ENCODE measurements around the gene GHR.
A peak's percentile ranks its signal among the peaks of the same experiment; 100 is the strongest.

The GHR gene

DNA sequence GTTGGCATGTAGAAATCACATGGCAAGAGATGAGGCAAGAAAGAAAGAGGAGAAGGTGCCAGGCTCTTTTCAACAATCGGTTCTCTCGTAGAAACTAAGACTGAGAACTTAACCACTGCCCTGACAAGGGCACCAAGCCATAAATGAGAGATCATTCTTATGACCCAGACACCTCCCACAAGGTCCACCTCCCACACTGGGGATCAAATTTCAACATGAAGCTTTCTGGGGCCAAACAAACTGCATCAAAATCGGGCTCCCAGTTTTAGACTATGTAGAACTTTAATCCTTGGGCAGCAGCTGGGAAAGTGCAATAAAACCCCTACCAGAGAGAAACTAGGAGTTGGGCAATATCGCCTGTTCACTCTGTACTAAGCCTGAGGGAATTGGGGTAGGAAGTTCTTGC lies 183.2 kb downstream of the GHR start:
- Histone ChIP-seq H3K4me1 (ENCODE audit: control insufficient read depth in 2 of 2, insufficient read depth in 2 of 2, low read length in 2 of 2) (no peaks in the 10 kb centered on the region), H3K9ac (ENCODE audit: low read depth in 1 of 2, low read length in 2 of 2) (no peak overlapping the region), H3K27me3 (ENCODE audit: control insufficient read depth in 2 of 2, insufficient read depth in 2 of 2, low read length in 2 of 2) (no peaks in the 10 kb centered on the region), H3K4me3 (ENCODE audit: low read length in 2 of 2) (no peak overlapping the region), H3K9me3 (ENCODE audit: control insufficient read depth in 2 of 2, low read length in 2 of 2) (no peaks in the 10 kb centered on the region), H3K27ac (ENCODE audit: low read depth in 2 of 2, low read length in 2 of 2) (no peak overlapping the region), H3K36me3 (ENCODE audit: control insufficient read depth in 2 of 2, insufficient read depth in 2 of 2, low read length in 2 of 2) (no peaks in the 10 kb centered on the region)

DNA sequence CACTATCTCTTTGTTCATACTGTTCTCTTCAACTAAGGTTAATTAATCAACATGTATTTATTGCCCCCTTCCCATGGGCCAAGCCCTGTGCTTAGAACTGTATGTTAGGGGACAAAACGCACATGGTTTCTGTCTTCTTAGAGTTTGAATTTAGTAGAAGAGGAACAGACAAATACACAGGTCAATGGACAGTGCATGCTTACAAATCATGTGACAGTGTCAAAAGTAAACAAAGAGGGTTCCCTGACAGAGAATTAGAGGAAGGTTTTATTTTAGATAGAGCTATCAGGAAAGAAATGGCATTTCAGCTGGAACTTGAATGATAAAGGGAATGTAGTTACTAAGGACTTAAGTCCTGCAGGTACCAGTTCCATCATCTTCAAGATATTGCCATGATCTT lies 188.2 kb downstream of the GHR start:
- H3K4me1 ChIP-seq (ENCODE audit: control insufficient read depth in 2 of 2, insufficient read depth in 2 of 2, low read length in 2 of 2) = no peaks in the 10 kb centered on the region
- no peaks in the 10 kb centered on the region for H3K36me3 ChIP-seq (ENCODE audit: control insufficient read depth in 2 of 2, insufficient read depth in 2 of 2, low read length in 2 of 2)
- H3K27me3 ChIP-seq (ENCODE audit: control insufficient read depth in 2 of 2, insufficient read depth in 2 of 2, low read length in 2 of 2) = no peaks in the 10 kb centered on the region
- H3K9ac ChIP-seq (ENCODE audit: low read depth in 1 of 2, low read length in 2 of 2) = no peak overlapping the region
- H3K4me3 ChIP-seq (ENCODE audit: low read length in 2 of 2) = no peak overlapping the region
- H3K9me3 ChIP-seq (ENCODE audit: control insufficient read depth in 2 of 2, low read length in 2 of 2) = no peaks in the 10 kb centered on the region
- no peak overlapping the region for H3K27ac ChIP-seq (ENCODE audit: low read depth in 2 of 2, low read length in 2 of 2)

DNA sequence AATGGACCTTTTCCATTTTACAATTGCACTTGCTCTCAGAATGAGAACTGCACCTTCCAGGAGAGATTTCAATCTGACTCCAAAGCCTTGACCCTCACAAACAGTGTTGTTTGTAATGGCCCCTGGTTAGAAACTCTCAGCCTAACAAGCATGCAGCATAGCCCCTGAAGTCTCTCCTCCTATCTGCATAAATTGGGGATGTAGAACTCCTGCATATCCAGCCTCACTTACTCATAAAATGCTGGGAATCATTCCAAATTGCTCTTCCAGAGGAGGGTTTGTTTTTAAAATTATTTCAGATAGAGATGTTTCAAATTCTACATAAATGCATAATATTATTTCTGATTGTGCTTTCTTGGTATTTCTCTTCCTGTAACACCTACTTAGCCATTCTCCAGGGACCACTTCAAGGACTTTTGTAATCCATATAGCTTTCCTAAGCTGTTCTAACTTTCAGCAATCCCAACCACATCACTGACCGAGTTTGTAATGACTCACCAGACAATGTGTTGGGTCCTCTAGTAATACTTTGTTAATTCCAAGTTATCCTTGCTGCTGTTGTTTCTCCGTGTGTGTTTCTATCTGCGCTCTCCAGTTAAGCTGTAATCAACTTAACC lies 189.6 kb downstream of the GHR start:
- Histone ChIP-seq H3K27ac (ENCODE audit: low read depth in 2 of 2, low read length in 2 of 2) (no peak overlapping the region), H3K27me3 (ENCODE audit: control insufficient read depth in 2 of 2, insufficient read depth in 2 of 2, low read length in 2 of 2) (no peaks in the 10 kb centered on the region), H3K9ac (ENCODE audit: low read depth in 1 of 2, low read length in 2 of 2) (no peak overlapping the region), H3K36me3 (ENCODE audit: control insufficient read depth in 2 of 2, insufficient read depth in 2 of 2, low read length in 2 of 2) (no peaks in the 10 kb centered on the region), H3K4me3 (ENCODE audit: low read length in 2 of 2) (no peak overlapping the region), H3K4me1 (ENCODE audit: control insufficient read depth in 2 of 2, insufficient read depth in 2 of 2, low read length in 2 of 2) (no peaks in the 10 kb centered on the region), H3K9me3 (ENCODE audit: control insufficient read depth in 2 of 2, low read length in 2 of 2) (no peaks in the 10 kb centered on the region)

DNA sequence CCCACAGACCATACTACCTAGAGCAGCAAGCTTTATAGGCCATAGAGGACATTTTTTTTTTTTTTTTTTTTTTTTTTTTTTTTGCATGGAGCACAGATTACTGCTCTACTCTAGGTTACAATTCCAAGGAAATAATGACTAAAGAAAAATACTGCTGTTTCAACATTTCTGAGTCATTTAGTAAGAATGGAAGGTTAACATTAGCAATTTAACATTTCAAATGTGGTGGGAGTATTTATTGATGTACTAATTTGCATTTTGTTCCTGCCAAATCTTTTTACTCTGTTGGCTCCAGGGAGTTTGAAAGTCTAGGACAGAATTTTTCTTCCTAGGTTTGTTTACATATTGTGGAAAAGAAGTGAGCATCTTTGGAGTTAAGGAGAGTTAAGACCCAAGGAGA lies 191.3 kb downstream of the GHR start:
- Histone ChIP-seq H3K9me3 (ENCODE audit: control insufficient read depth in 2 of 2, low read length in 2 of 2) (no peaks in the 10 kb centered on the region), H3K27me3 (ENCODE audit: control insufficient read depth in 2 of 2, insufficient read depth in 2 of 2, low read length in 2 of 2) (no peaks in the 10 kb centered on the region), H3K9ac (ENCODE audit: low read depth in 1 of 2, low read length in 2 of 2) (no peak overlapping the region), H3K4me3 (ENCODE audit: low read length in 2 of 2) (no peak overlapping the region), H3K36me3 (ENCODE audit: control insufficient read depth in 2 of 2, insufficient read depth in 2 of 2, low read length in 2 of 2) (no peaks in the 10 kb centered on the region), H3K27ac (ENCODE audit: low read depth in 2 of 2, low read length in 2 of 2) (no peak overlapping the region), H3K4me1 (ENCODE audit: control insufficient read depth in 2 of 2, insufficient read depth in 2 of 2, low read length in 2 of 2) (no peaks in the 10 kb centered on the region)

DNA sequence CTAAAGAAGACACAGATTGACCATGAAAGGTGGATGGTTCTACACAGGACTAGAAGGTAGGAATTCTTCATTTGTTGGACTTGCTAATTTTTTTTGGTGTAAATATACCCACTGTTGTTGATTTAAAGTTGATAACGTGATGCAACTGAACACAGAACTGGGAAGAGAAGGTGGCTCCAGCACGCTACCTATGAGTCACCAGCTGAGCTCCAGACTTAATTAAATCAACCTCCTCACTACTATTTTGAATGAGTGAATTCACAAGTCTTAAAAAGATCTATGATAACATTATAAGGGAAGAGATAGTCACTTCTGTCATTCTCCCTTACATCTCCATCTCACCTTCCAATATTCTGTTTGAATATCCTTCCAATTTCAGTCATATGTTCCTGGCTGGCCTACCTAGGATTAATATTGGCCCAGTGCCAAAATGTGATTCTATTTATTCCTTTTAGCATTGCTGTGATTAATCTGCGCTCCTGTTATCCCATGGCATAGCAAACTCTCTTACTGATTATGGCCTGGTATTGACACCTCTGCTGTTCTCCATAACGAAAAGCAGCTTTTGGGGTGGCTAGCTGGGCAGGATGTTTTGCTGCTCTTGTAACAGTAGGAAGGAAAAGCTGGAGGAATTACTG lies 197.5 kb downstream of the GHR start:
- H3K9ac ChIP-seq (ENCODE audit: low read depth in 1 of 2, low read length in 2 of 2) = no peak overlapping the region
- peaks cover 8 to 14% of the 10 kb centered on the region in 2 donors for H3K4me1 ChIP-seq (ENCODE audit: control insufficient read depth in 2 of 2, insufficient read depth in 2 of 2, low read length in 2 of 2)
- peak overlapping the region; percentile 6 to 27 for H3K27ac ChIP-seq (ENCODE audit: low read depth in 2 of 2, low read length in 2 of 2)
- H3K36me3 ChIP-seq (ENCODE audit: control insufficient read depth in 2 of 2, insufficient read depth in 2 of 2, low read length in 2 of 2) = no peaks in the 10 kb centered on the region
- H3K9me3 ChIP-seq (ENCODE audit: control insufficient read depth in 2 of 2, low read length in 2 of 2) = no peaks in the 10 kb centered on the region
- no peaks in the 10 kb centered on the region for H3K27me3 ChIP-seq (ENCODE audit: control insufficient read depth in 2 of 2, insufficient read depth in 2 of 2, low read length in 2 of 2)
- H3K4me3 ChIP-seq (ENCODE audit: low read length in 2 of 2) = no peak overlapping the region

DNA sequence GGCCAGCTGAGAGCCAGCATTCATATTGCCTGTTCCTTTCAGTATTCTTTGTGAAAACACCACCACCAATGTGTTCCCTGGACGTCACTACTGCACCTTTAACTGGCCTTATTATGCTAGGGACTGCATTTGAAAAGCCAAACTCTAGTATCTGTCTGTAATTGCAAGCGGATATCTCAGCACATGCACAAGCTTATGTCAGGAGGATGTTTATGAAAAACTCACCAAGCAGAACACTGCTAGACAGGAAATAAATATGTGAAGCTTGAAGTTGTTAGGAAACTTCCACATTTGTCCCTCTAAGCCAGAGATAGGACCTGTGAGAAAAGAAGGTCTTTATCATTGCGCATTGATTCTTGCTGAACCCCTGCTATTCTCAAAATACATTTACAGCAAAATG lies 198.0 kb downstream of the GHR start:
- Histone ChIP-seq H3K27ac (ENCODE audit: low read depth in 2 of 2, low read length in 2 of 2) (peak overlapping the region; percentile 6 to 27), H3K9me3 (ENCODE audit: control insufficient read depth in 2 of 2, low read length in 2 of 2) (no peaks in the 10 kb centered on the region), H3K4me1 (ENCODE audit: control insufficient read depth in 2 of 2, insufficient read depth in 2 of 2, low read length in 2 of 2) (peaks cover 8 to 14% of the 10 kb centered on the region in 2 donors), H3K9ac (ENCODE audit: low read depth in 1 of 2, low read length in 2 of 2) (no peak overlapping the region), H3K27me3 (ENCODE audit: control insufficient read depth in 2 of 2, insufficient read depth in 2 of 2, low read length in 2 of 2) (no peaks in the 10 kb centered on the region), H3K4me3 (ENCODE audit: low read length in 2 of 2) (no peak overlapping the region), H3K36me3 (ENCODE audit: control insufficient read depth in 2 of 2, insufficient read depth in 2 of 2, low read length in 2 of 2) (no peaks in the 10 kb centered on the region)

DNA sequence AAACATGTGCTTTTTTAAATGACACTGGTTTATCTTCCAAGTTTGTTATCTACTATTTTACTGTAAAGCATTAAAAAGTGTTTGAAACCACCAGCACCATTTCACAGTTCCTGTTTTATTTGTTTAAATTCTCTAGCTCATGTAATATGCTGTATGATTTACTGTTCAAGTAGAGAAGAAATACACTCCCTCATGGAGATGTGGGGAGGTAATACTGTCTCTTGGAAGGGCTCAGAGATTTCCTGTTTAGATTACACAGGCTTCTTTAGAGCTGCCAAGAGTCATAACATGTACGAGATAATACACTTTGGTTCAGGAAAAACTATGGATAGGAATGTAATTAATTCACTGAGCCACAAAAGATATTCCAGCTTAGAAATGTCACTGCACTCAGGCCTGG lies 198.4 kb downstream of the GHR start:
- no peaks in the 10 kb centered on the region for H3K27me3 ChIP-seq (ENCODE audit: control insufficient read depth in 2 of 2, insufficient read depth in 2 of 2, low read length in 2 of 2)
- H3K4me3 ChIP-seq (ENCODE audit: low read length in 2 of 2) = no peak overlapping the region
- H3K4me1 ChIP-seq (ENCODE audit: control insufficient read depth in 2 of 2, insufficient read depth in 2 of 2, low read length in 2 of 2) = peaks cover 8 to 14% of the 10 kb centered on the region in 2 donors
- no peaks in the 10 kb centered on the region for H3K9me3 ChIP-seq (ENCODE audit: control insufficient read depth in 2 of 2, low read length in 2 of 2)
- no peak overlapping the region for H3K9ac ChIP-seq (ENCODE audit: low read depth in 1 of 2, low read length in 2 of 2)
- peak overlapping the region in 1 of 2 donors; percentile 27 for H3K27ac ChIP-seq (ENCODE audit: low read depth in 2 of 2, low read length in 2 of 2)
- H3K36me3 ChIP-seq (ENCODE audit: control insufficient read depth in 2 of 2, insufficient read depth in 2 of 2, low read length in 2 of 2) = no peaks in the 10 kb centered on the region

DNA sequence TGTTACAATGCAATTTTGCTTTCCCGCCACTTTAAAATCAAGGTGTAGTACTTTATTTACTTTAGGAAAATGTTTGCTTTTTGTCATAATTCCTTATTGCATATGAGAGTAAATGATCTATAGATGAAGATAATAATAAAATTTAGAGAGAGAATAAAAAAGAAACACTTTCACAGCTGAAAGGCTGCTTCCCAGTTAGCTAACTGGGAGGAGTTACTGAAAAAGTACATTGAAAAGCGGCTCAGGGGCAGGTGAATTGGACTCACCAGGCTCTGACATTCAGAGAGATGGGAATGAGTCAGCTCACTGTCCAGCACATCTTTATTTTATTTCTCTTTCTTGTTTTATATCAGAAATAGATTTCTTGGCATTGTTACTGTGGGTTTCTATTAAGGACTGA lies 201.7 kb downstream of the GHR start:
- no peak overlapping the region for H3K9ac ChIP-seq (ENCODE audit: low read depth in 1 of 2, low read length in 2 of 2)

DNA sequence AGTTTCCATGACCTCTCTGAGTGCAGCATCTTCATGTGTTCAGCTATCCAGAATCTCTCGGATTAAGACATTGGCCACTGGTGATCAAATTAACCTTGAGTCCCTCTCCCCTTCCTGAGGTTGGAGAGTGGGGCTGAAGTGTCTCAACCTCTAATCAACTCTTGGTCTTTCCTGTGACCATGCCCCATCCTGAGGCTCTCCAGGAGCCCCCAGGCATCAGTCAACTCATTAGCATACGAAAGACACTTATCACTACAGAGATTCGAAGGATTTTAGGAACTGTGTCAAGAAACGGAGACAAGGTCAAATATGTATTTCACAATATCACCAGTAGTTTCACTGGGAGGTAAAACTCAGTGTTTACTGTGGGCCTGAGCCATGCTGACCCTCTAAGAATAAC lies 203.2 kb downstream of the GHR start:
- no peak overlapping the region for H3K9ac ChIP-seq (ENCODE audit: low read depth in 1 of 2, low read length in 2 of 2)
- no peak overlapping the region for H3K27ac ChIP-seq (ENCODE audit: low read depth in 2 of 2, low read length in 2 of 2)
- no peaks in the 10 kb centered on the region for H3K9me3 ChIP-seq (ENCODE audit: control insufficient read depth in 2 of 2, low read length in 2 of 2)

More for the DNA sequence above, 201.7 kb downstream of the GHR start:
- Histone ChIP-seq H3K36me3 (ENCODE audit: control insufficient read depth in 2 of 2, insufficient read depth in 2 of 2, low read length in 2 of 2) (no peaks in the 10 kb centered on the region), H3K27me3 (ENCODE audit: control insufficient read depth in 2 of 2, insufficient read depth in 2 of 2, low read length in 2 of 2) (no peaks in the 10 kb centered on the region), H3K9me3 (ENCODE audit: control insufficient read depth in 2 of 2, low read length in 2 of 2) (no peaks in the 10 kb centered on the region), H3K27ac (ENCODE audit: low read depth in 2 of 2, low read length in 2 of 2) (no peak overlapping the region), H3K4me1 (ENCODE audit: control insufficient read depth in 2 of 2, insufficient read depth in 2 of 2, low read length in 2 of 2) (peaks cover 8 to 14% of the 10 kb centered on the region in 2 donors), H3K4me3 (ENCODE audit: low read length in 2 of 2) (no peak overlapping the region)

DNA sequence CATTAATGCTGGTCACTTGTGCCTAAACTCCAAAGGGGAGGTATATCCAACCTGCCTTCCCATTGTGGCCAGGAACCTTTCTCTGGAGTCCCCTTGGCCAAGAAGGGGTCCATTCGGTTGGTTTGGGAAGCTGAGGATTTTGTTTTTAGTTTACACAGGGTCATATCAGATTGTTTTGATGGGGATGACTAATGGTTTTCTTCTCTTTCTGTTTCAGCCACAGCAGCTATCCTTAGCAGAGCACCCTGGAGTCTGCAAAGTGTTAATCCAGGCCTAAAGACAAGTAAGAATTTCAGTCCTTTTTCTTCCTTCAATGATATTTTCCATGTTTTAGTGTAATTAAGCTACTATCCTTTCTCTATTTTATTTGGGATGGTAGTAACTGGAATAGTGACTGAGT lies 205.6 kb downstream of the GHR start:
- no peaks in the 10 kb centered on the region for H3K27me3 ChIP-seq (ENCODE audit: control insufficient read depth in 2 of 2, insufficient read depth in 2 of 2, low read length in 2 of 2)
- no peak overlapping the region for H3K4me3 ChIP-seq (ENCODE audit: low read length in 2 of 2)
- H3K27ac ChIP-seq (ENCODE audit: low read depth in 2 of 2, low read length in 2 of 2) = no peak overlapping the region
- peaks cover 0 to 2% of the 10 kb centered on the region in 2 donors for H3K4me1 ChIP-seq (ENCODE audit: control insufficient read depth in 2 of 2, insufficient read depth in 2 of 2, low read length in 2 of 2)
- H3K9ac ChIP-seq (ENCODE audit: low read depth in 1 of 2, low read length in 2 of 2) = no peak overlapping the region
- no peaks in the 10 kb centered on the region for H3K36me3 ChIP-seq (ENCODE audit: control insufficient read depth in 2 of 2, insufficient read depth in 2 of 2, low read length in 2 of 2)
- no peaks in the 10 kb centered on the region for H3K9me3 ChIP-seq (ENCODE audit: control insufficient read depth in 2 of 2, low read length in 2 of 2)

More for the DNA sequence above, 203.2 kb downstream of the GHR start:
- H3K4me3 ChIP-seq (ENCODE audit: low read length in 2 of 2) = no peak overlapping the region
- H3K27me3 ChIP-seq (ENCODE audit: control insufficient read depth in 2 of 2, insufficient read depth in 2 of 2, low read length in 2 of 2) = no peaks in the 10 kb centered on the region
- H3K4me1 ChIP-seq (ENCODE audit: control insufficient read depth in 2 of 2, insufficient read depth in 2 of 2, low read length in 2 of 2) = peaks cover 0 to 9% of the 10 kb centered on the region in 2 donors
- H3K36me3 ChIP-seq (ENCODE audit: control insufficient read depth in 2 of 2, insufficient read depth in 2 of 2, low read length in 2 of 2) = no peaks in the 10 kb centered on the region

Data from mucosa of rectum (tissue), 2 donors.